HG03565 (cell line): Measurements from ENCODE around the gene DOCK2.
A peak's percentile ranks its signal among the peaks of the same experiment; 100 is the strongest.

Experiments
- ATAC-seq: cut with Tn5 transposase; IDR thresholded peaks from one replicate; pipeline ENCODE4 v1.9.1; 2021; ENCODE audit warnings: mild to moderate bottlenecking, moderate library complexity; ENCODE audit not compliant: unreplicated experiment

The DOCK2 gene

GRCh38 chr5:169682026-169682425 is 45.0 kb downstream of the DOCK2 start:
- no peak for ATAC-seq

- ATAC-seq, result peak; percentile 73
Measured at GRCh38 chr5:169686137-169686536, 49.1 kb downstream of the DOCK2 start.

GRCh38 chr5:169688106-169688505 is 51.0 kb downstream of the DOCK2 start:
- ATAC-seq, result no peak

- no peak for ATAC-seq
Measured at GRCh38 chr5:169691471-169691870, 54.4 kb downstream of the DOCK2 start.

GRCh38 chr5:169694091-169694625 is 57.1 kb downstream of the DOCK2 start:
- no peak for ATAC-seq

- ATAC-seq, result no peak
Measured at GRCh38 chr5:169695025-169695625, 58.0 kb downstream of the DOCK2 start.

GRCh38 chr5:169695919-169696490 is 58.9 kb downstream of the DOCK2 start:
- ATAC-seq, result no peak

GRCh38 chr5:169696621-169697510 is 59.8 kb downstream of the DOCK2 start:
- no peak for ATAC-seq

GRCh38 chr5:169697511-169697890 is 60.4 kb downstream of the DOCK2 start:
- ATAC-seq, result no peak

- ATAC-seq, result no peak
Measured at GRCh38 chr5:169697976-169698375, 60.9 kb downstream of the DOCK2 start.

GRCh38 chr5:169700611-169701010 is 63.5 kb downstream of the DOCK2 start:
- no peak for ATAC-seq

GRCh38 chr5:169701910-169702451 is 64.9 kb downstream of the DOCK2 start:
- ATAC-seq, result no peak

- ATAC-seq, result peak; percentile 87
Measured at GRCh38 chr5:169702693-169703481, 65.8 kb downstream of the DOCK2 start.

- no peak for ATAC-seq
Measured at GRCh38 chr5:169703813-169704212, 66.7 kb downstream of the DOCK2 start.

- no peak for ATAC-seq
Measured at GRCh38 chr5:169705322-169705721, 68.2 kb downstream of the DOCK2 start.

- no peak for ATAC-seq
Measured at GRCh38 chr5:169706071-169706470, 69.0 kb downstream of the DOCK2 start.

- no peak for ATAC-seq
Measured at GRCh38 chr5:169706758-169707450, 69.8 kb downstream of the DOCK2 start.

GRCh38 chr5:169707686-169708085 is 70.6 kb downstream of the DOCK2 start:
- ATAC-seq, result no peak

GRCh38 chr5:169710675-169711074 is 73.6 kb downstream of the DOCK2 start:
- ATAC-seq, result no peak
